ENCODE measurements around the gene SYNDIG1.

Gene SYNDIG1

GRCh38 chr20:24572140-24572539 lies 102.7 kb downstream of the SYNDIG1 start:
- no peak for DNase-seq

- no peak for DNase-seq
Measured at GRCh38 chr20:24572862-24573261, 103.4 kb downstream of the SYNDIG1 start.

- no peak for DNase-seq
Measured at GRCh38 chr20:24573557-24573956, 104.1 kb downstream of the SYNDIG1 start.

DNA sequence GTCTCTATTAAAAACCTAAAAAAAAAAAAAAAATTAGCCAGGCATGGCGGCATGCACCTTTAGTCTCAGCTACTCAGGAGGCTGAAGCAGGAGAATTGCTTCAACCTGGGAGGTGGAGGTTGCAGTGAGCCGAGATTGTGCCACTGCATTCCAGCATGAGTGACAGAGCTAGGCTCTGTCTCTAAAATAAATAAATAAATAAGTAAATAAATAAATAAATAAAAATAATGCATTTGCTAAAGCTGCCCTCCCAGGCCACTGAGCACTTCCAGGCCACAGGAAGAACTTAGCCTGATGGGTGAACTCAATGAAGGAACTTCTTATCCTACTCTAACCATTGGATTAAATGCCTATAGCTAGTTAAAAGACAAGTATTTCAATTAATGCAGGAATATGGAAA lies 104.9 kb downstream of the SYNDIG1 start:
- no peak for DNase-seq

DNA sequence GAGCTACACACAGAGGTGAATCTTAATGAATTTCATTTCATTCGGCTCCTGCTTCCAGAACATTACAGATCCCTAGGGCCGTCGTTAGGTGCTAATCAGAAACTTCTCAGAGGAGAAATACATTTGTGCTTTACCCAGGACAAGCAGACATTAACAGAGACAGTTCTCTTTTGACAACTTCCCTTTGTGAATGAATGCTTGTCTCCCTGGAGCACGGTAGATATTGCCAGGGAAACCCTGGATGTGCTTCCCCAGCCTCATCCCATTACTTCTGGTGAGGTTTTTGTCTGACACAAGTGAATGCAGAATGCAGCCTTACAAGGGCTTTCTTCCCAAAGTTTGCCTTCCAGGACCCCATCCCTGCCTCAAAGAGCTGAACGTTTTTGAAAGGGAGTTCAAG lies 105.4 kb downstream of the SYNDIG1 start:
- DNase-seq: no peak

- no peak for DNase-seq
Measured at GRCh38 chr20:24575811-24576210, 106.4 kb downstream of the SYNDIG1 start.

GRCh38 chr20:24576447-24576846 lies 107.0 kb downstream of the SYNDIG1 start:
- no peak for DNase-seq

- DNase-seq: no peak
Measured at GRCh38 chr20:24577271-24577909, 108.0 kb downstream of the SYNDIG1 start.

- no peak for DNase-seq
Measured at GRCh38 chr20:24578567-24579415, 109.4 kb downstream of the SYNDIG1 start.

GRCh38 chr20:24579475-24579874 lies 110.0 kb downstream of the SYNDIG1 start:
- no peak for DNase-seq

DNA sequence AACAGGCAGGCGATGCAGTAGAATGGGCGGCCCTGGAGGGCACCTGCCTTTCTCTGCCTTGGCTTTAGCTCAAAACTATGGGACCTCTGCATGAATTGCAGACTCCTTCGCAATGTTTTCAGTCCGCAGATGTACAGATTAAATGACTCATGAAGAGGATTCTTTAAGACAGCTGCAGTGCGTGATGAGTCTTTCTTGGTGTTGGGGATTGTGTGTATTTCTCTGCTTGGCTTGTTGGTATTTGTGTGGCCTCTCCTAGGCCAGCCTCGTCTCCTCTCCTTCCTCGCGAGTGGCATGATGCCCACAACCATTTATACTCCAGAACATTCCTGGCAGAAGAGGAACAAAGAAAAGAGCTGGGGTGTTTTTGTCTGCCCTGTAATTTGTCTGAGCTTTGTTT lies 110.6 kb downstream of the SYNDIG1 start:
- DNase-seq: no peak

GRCh38 chr20:24580855-24581254 lies 111.4 kb downstream of the SYNDIG1 start:
- no peak for DNase-seq

DNA sequence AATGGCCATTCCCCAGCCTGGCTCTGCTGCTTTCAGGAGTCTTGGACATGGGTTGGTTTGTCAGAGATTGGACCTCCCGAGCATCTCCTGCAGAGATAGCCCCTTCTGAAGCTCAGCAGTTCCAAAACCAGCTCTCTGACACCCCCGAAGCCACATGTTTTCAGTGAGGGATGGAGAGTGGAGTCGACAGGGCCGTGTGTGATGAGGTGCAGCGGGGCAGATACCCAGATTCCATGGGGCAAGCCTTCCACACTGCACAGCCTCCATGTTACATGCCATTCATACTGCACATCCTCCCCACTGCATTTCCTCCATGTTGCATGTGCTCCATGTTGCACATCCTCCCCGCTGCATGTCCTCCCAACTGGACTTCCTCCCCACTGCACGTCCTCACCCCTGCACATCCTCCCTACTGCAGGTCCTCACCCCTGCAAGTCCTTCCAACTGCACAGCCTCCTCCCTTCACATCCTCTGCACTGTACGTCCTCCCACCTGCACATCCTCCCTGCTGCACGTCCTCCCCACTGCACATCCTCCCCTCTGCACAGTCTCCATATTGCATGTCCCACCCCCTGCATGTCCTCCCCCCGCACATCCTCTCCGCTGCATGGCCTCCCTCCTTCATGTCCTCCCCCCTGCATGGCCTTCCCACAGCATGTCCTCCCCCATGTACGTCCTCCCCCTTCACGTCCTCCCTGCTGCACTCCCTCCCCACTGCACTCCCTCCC lies 112.2 kb downstream of the SYNDIG1 start:
- DNase-seq: no peak

DNA sequence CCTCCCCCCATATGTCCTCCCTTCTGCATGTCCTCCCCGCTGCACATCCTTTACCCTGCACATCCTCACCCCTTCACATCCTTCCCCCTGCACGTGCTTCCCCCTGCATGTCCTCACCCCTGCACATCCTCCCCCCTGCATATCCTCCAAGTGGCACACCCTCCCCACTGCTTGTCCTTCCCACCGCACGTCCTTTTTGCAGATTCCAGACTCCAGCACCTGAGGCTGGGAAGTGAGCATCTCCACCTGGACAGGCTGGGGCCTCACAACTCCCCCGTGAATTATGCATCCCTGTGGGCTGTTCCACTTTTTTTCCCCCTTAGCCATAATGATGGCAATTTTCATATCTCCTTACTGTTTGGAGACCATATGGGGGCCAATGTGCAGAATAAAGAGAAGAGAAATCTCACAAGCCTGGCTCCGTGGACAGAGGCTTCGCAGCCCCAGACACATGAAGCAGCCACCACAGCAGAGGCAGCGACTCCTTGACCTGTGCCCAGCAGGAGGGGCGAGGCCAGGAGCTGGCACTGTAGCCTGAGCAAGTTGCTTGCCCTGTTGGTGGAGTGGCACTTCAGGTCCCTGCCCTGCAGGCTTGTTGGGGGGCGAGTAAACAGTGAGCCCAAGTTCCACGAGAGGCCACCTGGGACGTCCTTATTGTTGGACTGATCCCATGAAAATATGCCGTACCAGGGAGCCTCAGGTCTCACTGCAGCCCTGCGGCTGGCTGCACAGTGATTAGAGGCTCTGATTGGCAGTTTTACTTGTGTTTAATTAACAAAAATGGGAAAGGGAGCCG lies 113.1 kb downstream of the SYNDIG1 start:
- DNase-seq: no peak

DNA sequence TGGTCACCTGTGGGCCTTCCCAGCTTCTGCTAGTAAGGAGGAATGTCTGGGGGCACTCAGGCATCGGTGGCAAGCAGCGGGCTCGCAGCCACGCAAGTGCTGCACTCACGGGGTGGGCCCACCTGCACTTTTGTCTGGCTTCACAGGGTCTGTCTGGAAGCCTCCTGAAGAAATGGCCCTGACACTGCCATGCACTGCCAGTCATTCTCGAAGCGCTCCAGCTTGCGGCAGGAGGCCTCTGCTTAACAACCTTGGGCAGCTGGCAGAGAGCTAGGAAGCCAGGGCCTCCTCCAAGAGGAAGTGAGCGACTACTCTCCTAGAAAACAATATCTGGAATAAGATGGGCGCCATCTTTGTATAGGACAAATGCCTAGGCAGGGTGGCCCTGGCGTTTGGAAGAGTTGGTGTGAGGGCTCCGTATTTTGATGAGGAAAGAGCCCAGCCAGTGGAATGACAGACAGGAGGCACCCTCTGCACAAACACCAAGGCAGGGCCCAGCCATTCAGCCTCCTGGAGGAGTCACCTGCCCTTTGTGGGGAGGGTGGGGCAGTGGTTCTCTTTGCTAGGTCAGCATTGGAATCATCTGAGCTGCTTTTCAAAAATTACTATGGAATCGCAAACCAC lies 113.9 kb downstream of the SYNDIG1 start:
- DNase-seq: no peak

DNA sequence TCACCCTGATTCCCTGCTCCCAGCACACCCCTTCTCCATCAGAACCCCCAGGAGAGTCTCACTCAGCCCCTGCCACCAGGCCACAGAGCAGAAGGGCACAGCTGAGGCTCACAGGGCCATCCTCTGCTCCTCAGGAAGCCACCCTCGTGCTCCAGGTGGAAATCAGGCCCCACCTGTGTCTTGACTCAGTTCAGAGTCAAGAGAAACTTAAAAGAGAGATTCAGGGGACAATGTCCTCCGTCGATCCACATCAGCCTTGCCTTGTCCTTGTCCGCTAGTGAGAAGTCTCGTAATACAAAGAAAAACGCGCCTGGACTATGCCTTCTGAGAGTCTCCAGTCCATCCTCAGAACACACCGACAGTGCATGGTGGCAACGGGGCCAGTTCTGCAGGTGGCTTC lies 114.6 kb downstream of the SYNDIG1 start:
- no peak for DNase-seq

DNA sequence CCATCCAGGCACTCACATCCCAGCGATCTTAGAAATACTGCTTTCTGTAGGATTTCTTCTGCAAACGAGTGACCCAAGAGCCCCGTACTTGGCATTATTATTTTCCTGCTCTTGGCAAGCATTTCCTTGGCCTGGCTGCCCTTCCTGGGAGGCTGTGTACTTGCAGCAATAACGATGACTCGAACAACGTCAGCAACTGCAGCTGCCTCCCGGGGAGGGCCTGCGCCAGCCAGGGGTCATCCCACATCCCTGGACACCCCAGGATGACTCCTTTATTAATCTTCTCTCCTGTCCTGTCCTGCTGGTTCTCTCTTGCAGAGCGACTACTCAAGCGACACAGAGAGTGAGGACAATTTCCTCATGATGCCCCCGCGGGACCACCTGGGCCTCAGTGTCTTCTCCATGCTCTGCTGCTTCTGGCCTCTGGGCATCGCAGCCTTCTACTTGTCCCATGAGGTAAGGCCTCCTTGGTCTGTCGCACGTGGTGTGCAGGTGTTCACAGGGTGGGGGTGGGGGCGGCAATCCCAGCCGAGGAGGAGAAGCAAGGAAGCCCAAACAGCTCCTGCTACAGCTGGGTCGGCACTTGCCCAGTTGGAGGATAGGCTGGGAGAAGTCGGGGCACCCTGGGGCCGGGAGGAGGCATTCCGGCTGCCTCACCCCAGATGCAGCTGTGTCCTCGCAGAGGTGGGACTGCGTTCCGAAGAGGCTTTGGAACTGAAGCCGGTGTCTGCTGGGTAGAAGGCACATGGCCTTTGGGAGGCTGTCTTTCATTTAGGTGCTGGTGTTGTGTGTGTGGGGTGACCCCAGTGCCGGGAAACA lies 115.3 kb downstream of the SYNDIG1 start:
- no peak for DNase-seq

DNA sequence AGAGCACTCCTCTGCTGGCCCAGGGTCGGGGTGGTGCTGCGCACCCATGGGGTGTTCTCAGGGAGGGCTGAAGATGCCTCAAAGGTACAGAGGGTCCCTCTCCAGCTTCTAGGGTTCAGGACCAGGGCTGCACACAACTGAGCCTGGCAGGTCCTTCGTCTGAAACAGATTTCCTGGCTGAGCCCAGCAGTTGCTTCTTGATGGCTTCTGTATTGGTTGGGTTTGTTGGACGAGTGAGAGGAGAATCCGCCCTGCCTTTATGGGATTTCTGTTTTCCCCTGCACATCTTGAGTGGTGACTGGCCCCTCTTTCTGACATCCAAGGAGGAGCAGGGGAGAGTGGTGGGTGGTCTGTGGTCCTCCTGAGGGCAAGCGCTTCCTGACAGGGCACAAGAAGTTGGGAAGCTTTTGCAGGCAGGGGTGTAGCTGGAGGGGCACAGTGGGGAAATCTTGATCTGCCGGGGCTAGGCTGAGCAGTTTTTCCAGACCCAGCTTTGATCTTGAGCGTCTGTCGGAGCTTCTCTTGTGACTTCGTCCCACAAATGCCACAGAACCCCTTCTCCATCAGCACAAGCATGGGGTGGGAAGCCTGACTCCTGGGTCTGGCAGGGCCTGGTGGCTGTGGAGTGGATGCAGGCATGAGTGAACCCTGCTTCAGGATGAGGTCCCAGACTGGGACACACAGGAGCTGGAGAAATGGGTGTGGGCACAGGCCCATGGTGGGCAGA lies 116.5 kb downstream of the SYNDIG1 start:
- DNase-seq: no peak

GRCh38 chr20:24586523-24586840 lies 117.1 kb downstream of the SYNDIG1 start:
- DNase-seq: no peak

GRCh38 chr20:24587384-24588046 lies 118.1 kb downstream of the SYNDIG1 start:
- no peak for DNase-seq
